CD4-positive, alpha-beta T cell (primary cell): ENCODE measurements around the gene SYT2. TPM values are rescaled to one million over a fixed set of nuclear protein-coding genes. Genes with fewer than 3 reads are reported as not detected.

Source experiments
- ATAC-seq: fragments of 200-7000 bp; cut with Tn5 transposase; one replicate; pipeline ENCODE4 v1.10.0; 2022; ENCODE audit warnings: mild to moderate bottlenecking; ENCODE audit not compliant: poor library complexity
- CTCF ChIA-PET: fragments of 350-600 bp; sonication (Branson Sonifier 250); formaldehyde crosslinking; loops from one replicate; lab custom pipeline; 2021; ENCODE audit warnings: antibody characterized with exemption, inconsistent platforms; lab: Charles Lee
- POLR2A ChIA-PET: fragments of 350-600 bp; sonication (Branson Sonifier 250); formaldehyde crosslinking; loops from one replicate; lab custom pipeline; 2021; ENCODE audit warnings: antibody characterized with exemption, inconsistent platforms; lab: Charles Lee
- DNase-seq, 14 experiments: peaks; one replicate each; pipeline ENCODE4 v3.0.0-alpha.2; 2013 to 2020; ENCODE audit warnings: mixed read lengths in 2 of 14
- H3K27ac ChIP-seq, 2 donors: one replicate each; pipeline versions ENCODE4 v1.5.1 to v1.7.0; 2013; ENCODE audit warnings: low read length in 2 of 2, low read depth in 1 of 2, mild to moderate bottlenecking in 1 of 2
- H3K27me3 ChIP-seq, 2 experiments: 1 replicate in 1 of 2; 2 replicates in 1 of 2; pipeline versions ENCODE4 v1.6.1 to v1.7.0; 2013; ENCODE audit warnings: low read length in 2 of 2, control low read depth in 1 of 2, mild to moderate bottlenecking in 1 of 2, moderate library complexity in 1 of 2; ENCODE audit not compliant: insufficient read depth in 2 of 2, control insufficient read depth in 1 of 2
- H3K36me3 ChIP-seq: one replicate; pipeline ENCODE4 v1.6.1; 2013; ENCODE audit warnings: low read length, control low read depth; ENCODE audit not compliant: insufficient read depth
- H3K4me1 ChIP-seq: one replicate; pipeline ENCODE4 v1.6.1; 2013; ENCODE audit warnings: low read length, control low read depth; ENCODE audit not compliant: insufficient read depth
- H3K4me3 ChIP-seq: one replicate; pipeline ENCODE4 v1.5.1; 2013; ENCODE audit warnings: mild to moderate bottlenecking, low read length, moderate library complexity
- H3K9me3 ChIP-seq, 2 experiments: 1 replicate in 1 of 2; 2 replicates in 1 of 2; pipeline versions ENCODE4 v1.6.1 to v1.7.0; 2013; ENCODE audit warnings: low read length in 2 of 2, mild to moderate bottlenecking in 2 of 2, control low read depth in 1 of 2, moderate library complexity in 1 of 2; ENCODE audit not compliant: control insufficient read depth in 1 of 2, insufficient read depth in 1 of 2
- H3K27ac Mint-ChIP-seq: one replicate; pipeline ENCODE4 v1.8.0; 2020; ENCODE audit warnings: mixed read lengths
- H3K27me3 Mint-ChIP-seq: one replicate; pipeline ENCODE4 v1.8.0; 2021; ENCODE audit warnings: mixed read lengths
- H3K36me3 Mint-ChIP-seq: one replicate; pipeline ENCODE4 v1.8.0; 2021; ENCODE audit warnings: low read depth, mixed read lengths
- H3K4me1 Mint-ChIP-seq: one replicate; pipeline ENCODE4 v1.8.0; 2021; ENCODE audit warnings: low read depth, mixed read lengths
- H3K4me3 Mint-ChIP-seq: one replicate; pipeline ENCODE4 v1.8.0; 2020; ENCODE audit warnings: mild to moderate bottlenecking, mixed read lengths
- H3K9me3 Mint-ChIP-seq: one replicate; pipeline ENCODE4 v1.8.0; 2020; ENCODE audit warnings: mixed read lengths
- intact Hi-C, 2 experiments: fragments of 100-400 bp; cut with DNase I in 1 of 2; cut with micrococcal nuclease in 1 of 2; formaldehyde crosslinking; loops; one replicate each; pipeline versions ENCODE4 v1.15.1 to v1.9.0; 2023 to 2025; cut with DNase I, micrococcal nuclease
- total RNA-seq, 174 experiments: library from RNA in 2 of 174; stranded (reverse) in 2 of 174; gene quantifications; one replicate each; pipeline ENCODE4 v1.2.3 and lab custom pipeline; 2021 to 2026
- TF ChIP-seq, protein P1 (sequence below): fragments of 200-600 bp; IDR thresholded peaks from one replicate; pipeline ENCODE4 v1.8.0; 2022; ENCODE audit warnings: antibody characterized with exemption, mild to moderate bottlenecking

The SYT2 gene
- total RNA-seq, 2 experiments from 2014 or later = not detected

DNA sequence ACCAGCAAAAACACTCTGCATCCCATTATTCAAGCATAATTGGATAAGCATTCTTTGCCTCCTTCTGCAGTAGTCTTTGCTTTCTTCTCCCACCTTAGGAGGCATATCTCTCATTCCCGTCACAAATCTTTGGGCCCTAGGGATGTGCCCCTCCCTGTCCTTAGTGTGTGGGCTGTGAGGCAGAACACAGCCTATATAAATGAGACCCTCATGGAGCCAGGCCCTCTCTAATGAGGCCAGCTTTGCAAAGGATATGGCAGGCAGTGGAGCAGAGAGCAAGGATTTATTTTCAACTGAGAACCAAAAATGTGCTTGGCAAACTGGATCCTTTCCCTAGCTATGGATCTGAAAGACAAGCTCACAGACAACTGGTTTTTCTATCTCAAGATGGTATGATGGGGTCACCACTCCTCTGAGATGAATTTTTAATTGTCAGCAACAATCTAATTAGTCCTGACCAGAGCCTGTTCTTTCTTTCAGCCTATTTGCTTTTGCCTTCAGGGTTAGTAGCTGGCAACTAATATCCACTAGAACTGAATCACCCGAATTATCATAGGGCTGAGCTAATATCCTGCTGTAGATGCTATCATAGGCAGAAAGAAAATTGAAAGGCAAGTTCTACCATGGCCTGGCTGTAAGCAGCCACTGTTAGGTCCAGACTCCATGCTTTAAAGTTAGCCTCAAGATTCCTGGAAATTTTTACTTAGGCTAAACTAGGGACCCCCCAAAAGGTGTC, 134.2 kb downstream of the SYT2 start:
- Histone ChIP-seq H3K27ac (no peak overlapping the region), H3K27me3 (no peaks in the 10 kb centered on the region), H3K36me3 (peaks cover 2% of the 10 kb centered on the region), H3K4me1 (no peaks in the 10 kb centered on the region), H3K4me3 (no peak overlapping the region), H3K9me3 (no peaks in the 10 kb centered on the region)
- no peak overlapping the region for H3K4me3 Mint-ChIP-seq
- CTCF ChIA-PET = no interaction called here
- DNase-seq (no peak), ATAC-seq (no peak)
- H3K9me3 Mint-ChIP-seq = no peaks in the 10 kb centered on the region
- H3K27ac Mint-ChIP-seq = no peak overlapping the region
- H3K4me1 Mint-ChIP-seq = no peaks in the 10 kb centered on the region
- peaks cover 52% of the 10 kb centered on the region for H3K36me3 Mint-ChIP-seq
- intact Hi-C loops = no loop called here
- POLR2A ChIA-PET = no interaction called here
- H3K27me3 Mint-ChIP-seq = no peaks in the 10 kb centered on the region
- TF ChIP-seq, protein P1, sequence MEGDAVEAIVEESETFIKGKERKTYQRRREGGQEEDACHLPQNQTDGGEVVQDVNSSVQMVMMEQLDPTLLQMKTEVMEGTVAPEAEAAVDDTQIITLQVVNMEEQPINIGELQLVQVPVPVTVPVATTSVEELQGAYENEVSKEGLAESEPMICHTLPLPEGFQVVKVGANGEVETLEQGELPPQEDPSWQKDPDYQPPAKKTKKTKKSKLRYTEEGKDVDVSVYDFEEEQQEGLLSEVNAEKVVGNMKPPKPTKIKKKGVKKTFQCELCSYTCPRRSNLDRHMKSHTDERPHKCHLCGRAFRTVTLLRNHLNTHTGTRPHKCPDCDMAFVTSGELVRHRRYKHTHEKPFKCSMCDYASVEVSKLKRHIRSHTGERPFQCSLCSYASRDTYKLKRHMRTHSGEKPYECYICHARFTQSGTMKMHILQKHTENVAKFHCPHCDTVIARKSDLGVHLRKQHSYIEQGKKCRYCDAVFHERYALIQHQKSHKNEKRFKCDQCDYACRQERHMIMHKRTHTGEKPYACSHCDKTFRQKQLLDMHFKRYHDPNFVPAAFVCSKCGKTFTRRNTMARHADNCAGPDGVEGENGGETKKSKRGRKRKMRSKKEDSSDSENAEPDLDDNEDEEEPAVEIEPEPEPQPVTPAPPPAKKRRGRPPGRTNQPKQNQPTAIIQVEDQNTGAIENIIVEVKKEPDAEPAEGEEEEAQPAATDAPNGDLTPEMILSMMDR = no peak

DNA sequence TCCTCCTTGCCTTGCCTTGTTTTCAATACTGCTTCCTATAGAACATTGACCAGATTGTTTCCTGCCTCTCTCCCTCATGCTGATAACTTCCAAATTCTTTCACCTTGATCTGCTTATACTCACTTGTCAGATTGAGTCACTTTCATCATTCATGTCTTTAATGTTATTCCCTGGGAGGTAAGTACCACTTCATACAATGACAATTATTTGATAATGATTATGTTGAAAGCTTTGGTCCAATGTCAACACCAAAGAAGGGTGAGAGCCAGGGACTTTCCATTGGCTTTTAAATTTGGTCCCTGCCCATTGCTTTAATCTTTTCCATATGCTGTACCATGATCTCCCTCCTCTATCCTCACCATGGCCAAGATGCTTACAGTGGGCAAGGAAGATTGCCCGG, 137.4 kb downstream of the SYT2 start:
- CTCF ChIA-PET = no interaction called here
- no peaks in the 10 kb centered on the region for H3K27me3 Mint-ChIP-seq
- no peak for DNase-seq
- no peak overlapping the region for H3K27ac Mint-ChIP-seq
- H3K4me3 Mint-ChIP-seq = no peak overlapping the region
- H3K36me3 ChIP-seq = peaks cover 9% of the 10 kb centered on the region
- no peaks in the 10 kb centered on the region for H3K27me3 ChIP-seq
- H3K4me3 ChIP-seq = no peak overlapping the region
- TF ChIP-seq, protein P1 = no peak
- POLR2A ChIA-PET = no interaction called here
- peaks cover 67% of the 10 kb centered on the region for H3K36me3 Mint-ChIP-seq
- no peaks in the 10 kb centered on the region for H3K4me1 ChIP-seq
- no peaks in the 10 kb centered on the region for H3K9me3 Mint-ChIP-seq
- no peaks in the 10 kb centered on the region for H3K9me3 ChIP-seq
- no peaks in the 10 kb centered on the region for H3K4me1 Mint-ChIP-seq
- no peak overlapping the region for H3K27ac ChIP-seq
- ATAC-seq = no peak
- intact Hi-C loops = no loop called here

DNA sequence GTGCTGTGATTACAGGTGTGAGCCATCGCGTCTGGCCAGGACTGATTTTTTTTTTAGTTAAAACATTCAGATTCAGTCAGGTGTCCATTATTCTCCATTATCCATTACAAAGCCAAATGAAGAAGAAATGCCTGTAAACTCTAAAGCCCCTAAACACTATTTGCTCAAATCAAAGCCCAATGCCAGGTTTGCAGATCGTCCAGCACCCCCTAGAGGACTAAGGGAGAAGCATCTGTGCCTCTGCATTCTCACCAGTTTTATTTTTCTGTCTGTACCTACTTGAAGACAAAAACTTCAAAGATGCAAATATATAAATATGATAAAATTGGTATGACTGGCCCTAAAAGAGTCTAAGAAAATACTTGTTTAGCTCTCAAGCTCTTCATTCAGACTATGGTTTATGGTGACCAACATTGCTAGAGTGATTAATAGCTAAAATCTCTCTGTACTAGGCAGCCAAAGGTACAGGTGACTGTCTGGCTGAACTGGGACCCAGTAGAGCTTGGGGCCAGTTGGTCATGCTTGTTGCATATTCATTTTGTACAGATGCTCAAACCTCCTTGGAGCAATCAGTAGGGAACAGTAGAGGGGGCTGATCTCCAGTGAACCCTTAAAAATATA, 138.4 kb downstream of the SYT2 start:
- intact Hi-C loops = no loop called here
- POLR2A ChIA-PET = no interaction called here
- Histone ChIP-seq H3K4me3 (no peak overlapping the region), H3K9me3 (no peaks in the 10 kb centered on the region), H3K27ac (no peak overlapping the region), H3K36me3 (peaks cover 13% of the 10 kb centered on the region), H3K4me1 (no peaks in the 10 kb centered on the region), H3K27me3 (no peaks in the 10 kb centered on the region)
- no peaks in the 10 kb centered on the region for H3K27me3 Mint-ChIP-seq
- DNase-seq (peak in 4 of 14 experiments; percentile 3 to 47 (median 40)), ATAC-seq (no peak)
- TF ChIP-seq, protein P1 = peak; percentile 27
- no peaks in the 10 kb centered on the region for H3K4me1 Mint-ChIP-seq
- H3K9me3 Mint-ChIP-seq = no peaks in the 10 kb centered on the region
- CTCF ChIA-PET = interaction anchor here (0.8 kb wide), 1 partner anchor 10 kb away, joined by 3 read pairs; no protein-coding TSS in a partner anchor
- peaks cover 76% of the 10 kb centered on the region for H3K36me3 Mint-ChIP-seq
- H3K4me3 Mint-ChIP-seq = no peak overlapping the region
- no peak overlapping the region for H3K27ac Mint-ChIP-seq
